Measurements from ENCODE around the gene AHNAK.

DNA sequence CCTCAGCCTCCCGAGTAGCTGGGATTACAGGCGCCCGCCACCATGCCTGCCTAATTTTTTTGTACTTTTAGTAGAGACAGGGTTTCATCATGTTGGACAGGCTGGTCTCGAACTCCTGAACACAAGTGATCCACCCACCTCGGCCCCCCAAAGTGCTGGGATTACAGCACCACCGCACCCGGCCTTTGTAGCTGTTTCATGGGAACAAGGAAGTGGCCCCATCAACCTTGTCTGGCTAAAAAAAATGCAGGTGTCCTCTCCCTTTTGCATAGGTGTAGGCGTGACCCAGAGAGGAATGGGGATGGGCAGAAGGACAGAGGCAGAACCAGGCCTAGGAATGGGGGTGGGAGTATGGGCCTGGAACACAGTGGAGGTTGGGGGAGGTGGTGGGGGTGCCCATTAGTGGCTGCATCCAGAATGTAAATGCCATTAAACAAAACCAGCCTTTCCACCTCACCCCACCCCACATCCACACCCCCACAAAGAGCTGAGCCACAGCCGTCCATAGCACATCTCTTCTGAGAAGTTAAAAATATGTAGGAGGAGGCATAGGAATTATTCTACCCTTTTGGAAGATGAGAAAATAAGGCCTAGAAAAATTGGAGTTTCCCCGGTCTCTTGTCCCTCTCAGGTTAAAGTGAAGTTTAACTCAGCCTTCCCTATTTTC is 150.6 kb downstream of the AHNAK start:
- TF ChIP-seq, protein P1, sequence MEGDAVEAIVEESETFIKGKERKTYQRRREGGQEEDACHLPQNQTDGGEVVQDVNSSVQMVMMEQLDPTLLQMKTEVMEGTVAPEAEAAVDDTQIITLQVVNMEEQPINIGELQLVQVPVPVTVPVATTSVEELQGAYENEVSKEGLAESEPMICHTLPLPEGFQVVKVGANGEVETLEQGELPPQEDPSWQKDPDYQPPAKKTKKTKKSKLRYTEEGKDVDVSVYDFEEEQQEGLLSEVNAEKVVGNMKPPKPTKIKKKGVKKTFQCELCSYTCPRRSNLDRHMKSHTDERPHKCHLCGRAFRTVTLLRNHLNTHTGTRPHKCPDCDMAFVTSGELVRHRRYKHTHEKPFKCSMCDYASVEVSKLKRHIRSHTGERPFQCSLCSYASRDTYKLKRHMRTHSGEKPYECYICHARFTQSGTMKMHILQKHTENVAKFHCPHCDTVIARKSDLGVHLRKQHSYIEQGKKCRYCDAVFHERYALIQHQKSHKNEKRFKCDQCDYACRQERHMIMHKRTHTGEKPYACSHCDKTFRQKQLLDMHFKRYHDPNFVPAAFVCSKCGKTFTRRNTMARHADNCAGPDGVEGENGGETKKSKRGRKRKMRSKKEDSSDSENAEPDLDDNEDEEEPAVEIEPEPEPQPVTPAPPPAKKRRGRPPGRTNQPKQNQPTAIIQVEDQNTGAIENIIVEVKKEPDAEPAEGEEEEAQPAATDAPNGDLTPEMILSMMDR (conservative IDR thresholded peaks at IDR 0.05; ENCODE audit: low read length) = no peak
- TF ChIP-seq EZH2phosphoT487 (IDR thresholded peaks at IDR 0.05; ENCODE audit: borderline replicate concordance, low read depth, low read length) = no peak

All from OCI-LY7 (cell line).